Measurements from ENCODE around the gene RAB37.

The RAB37 gene

GRCh38 chr17:74748279-74748528 is 11.1 kb downstream of the RAB37 start:
- Histone ChIP-seq H3K4me3 (ENCODE audit: severe bottlenecking) (peak overlapping the region; percentile 63), H3K9me3 (ENCODE audit: severe bottlenecking) (no peaks in the 10 kb centered on the region), H3K27me3 (ENCODE audit: insufficient read depth, poor library complexity, severe bottlenecking) (no peaks in the 10 kb centered on the region), H3K27ac (ENCODE audit: poor library complexity, severe bottlenecking) (no peak overlapping the region), H3K36me3 (ENCODE audit: low read depth) (peaks cover 10% of the 10 kb centered on the region), H3K4me1 (ENCODE audit: insufficient read depth, poor library complexity, severe bottlenecking) (peaks cover 2% of the 10 kb centered on the region)
- no peak for DNase-seq (ENCODE audit: low spot score)
- ATAC-seq (ENCODE audit: low read depth), result no peak
- TF ChIP-seq CTCF (IDR thresholded peaks at IDR 0.05; ENCODE audit: poor library complexity, severe bottlenecking), result no peak

GRCh38 chr17:74748529-74749278 is 11.6 kb downstream of the RAB37 start, which contains the start of gene NHERF1:
Gene NHERF1 (plus strand): TSS chr17:74748628. CDS start chr17:74748847, 219 bp downstream.
- Histone ChIP-seq H3K27me3 (ENCODE audit: insufficient read depth, poor library complexity, severe bottlenecking) (no peaks in the 10 kb centered on the region), H3K4me1 (ENCODE audit: insufficient read depth, poor library complexity, severe bottlenecking) (peaks cover 2% of the 10 kb centered on the region), H3K9me3 (ENCODE audit: severe bottlenecking) (no peaks in the 10 kb centered on the region), H3K36me3 (ENCODE audit: low read depth) (peaks cover 10% of the 10 kb centered on the region), H3K4me3 (ENCODE audit: severe bottlenecking) (peak within 1 kb of the TSS; percentile 63), H3K27ac (ENCODE audit: poor library complexity, severe bottlenecking) (peak within 1 kb of the TSS; percentile 13)
- peak; percentile 32 for TF ChIP-seq CTCF (IDR thresholded peaks at IDR 0.05; ENCODE audit: poor library complexity, severe bottlenecking)
- peak; percentile 89 for ATAC-seq (ENCODE audit: low read depth)
- peak; percentile 95 for DNase-seq (ENCODE audit: low spot score)

- DNase-seq (ENCODE audit: low spot score) (no peak), ATAC-seq (ENCODE audit: low read depth) (peak; percentile 30)
- Histone ChIP-seq H3K27ac (ENCODE audit: poor library complexity, severe bottlenecking) (peak overlapping the region; percentile 13), H3K27me3 (ENCODE audit: insufficient read depth, poor library complexity, severe bottlenecking) (no peaks in the 10 kb centered on the region), H3K9me3 (ENCODE audit: severe bottlenecking) (no peaks in the 10 kb centered on the region), H3K36me3 (ENCODE audit: low read depth) (peaks cover 10% of the 10 kb centered on the region), H3K4me1 (ENCODE audit: insufficient read depth, poor library complexity, severe bottlenecking) (peaks cover 2% of the 10 kb centered on the region), H3K4me3 (ENCODE audit: severe bottlenecking) (peak overlapping the region; percentile 63)
- TF ChIP-seq CTCF (IDR thresholded peaks at IDR 0.05; ENCODE audit: poor library complexity, severe bottlenecking), result no peak
Measured at GRCh38 chr17:74749279-74750038, 12.4 kb downstream of the RAB37 start.

DNA sequence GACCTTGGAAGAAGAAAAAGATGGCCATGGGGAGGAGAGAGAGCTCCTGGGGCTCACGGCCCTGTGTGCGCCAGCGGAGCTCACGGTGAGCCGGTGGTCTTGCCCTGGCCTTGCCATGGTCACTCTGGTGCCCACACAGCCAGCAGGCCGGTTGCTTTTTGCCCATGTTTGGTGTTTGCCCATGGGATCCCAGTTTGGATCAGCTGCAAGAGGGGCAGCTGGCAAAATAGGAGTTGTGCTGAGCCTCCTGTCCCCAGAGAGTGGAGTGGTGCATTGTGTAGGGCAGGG is 12.9 kb downstream of the RAB37 start:
- peaks cover 10% of the 10 kb centered on the region for H3K36me3 ChIP-seq (ENCODE audit: low read depth)
- H3K27ac ChIP-seq (ENCODE audit: poor library complexity, severe bottlenecking), result peak overlapping the region; percentile 13
- DNase-seq (ENCODE audit: low spot score) (no peak), ATAC-seq (ENCODE audit: low read depth) (no peak)
- no peaks in the 10 kb centered on the region for H3K27me3 ChIP-seq (ENCODE audit: insufficient read depth, poor library complexity, severe bottlenecking)
- H3K9me3 ChIP-seq (ENCODE audit: severe bottlenecking), result no peaks in the 10 kb centered on the region
- H3K4me3 ChIP-seq (ENCODE audit: severe bottlenecking), result peak overlapping the region; percentile 63
- H3K4me1 ChIP-seq (ENCODE audit: insufficient read depth, poor library complexity, severe bottlenecking), result peaks cover 2% of the 10 kb centered on the region
- TF ChIP-seq CTCF (IDR thresholded peaks at IDR 0.05; ENCODE audit: poor library complexity, severe bottlenecking), result no peak
